Gastrocnemius medialis (tissue), 4 donors: ENCODE measurements around the gene HCN2. TPM values are rescaled to one million over a fixed set of nuclear protein-coding genes. Genes with fewer than 3 reads are reported as not detected.

Source experiments
- ATAC-seq, 2 donors: fragments of 150-250 bp; one replicate each; pipeline ENCODE4 v1.9.1; 2016
- DNase-seq, 2 donors: peaks; one replicate each; pipeline ENCODE4 v3.0.0-alpha.2; 2019
- H3K27ac ChIP-seq, 4 donors: fragments of 200-600 bp; sonication (generic); 1 replicate in 1 of 4; 2 replicates in 3 of 4; pipeline ENCODE4 v1.5.1; 2016 to 2018; ENCODE audit warnings: mild to moderate bottlenecking in 2 of 4, moderate library complexity in 1 of 4
- H3K27me3 ChIP-seq, 3 donors: fragments of 200-600 bp; sonication (generic) in 2 of 3; 1 replicate in 1 of 3; 2 replicates in 2 of 3; pipeline versions ENCODE4 v1.5.1 to v1.6.0; 2016 to 2019; ENCODE audit warnings: mild to moderate bottlenecking in 1 of 3, moderate library complexity in 1 of 3
- H3K36me3 ChIP-seq, 2 donors: fragments of 200-600 bp; sonication (generic) in 1 of 2; one replicate each; pipeline ENCODE4 v1.5.1; 2017 to 2018
- H3K4me1 ChIP-seq, 2 donors: fragments of 200-600 bp; sonication (generic) in 1 of 2; one replicate each; pipeline ENCODE4 v1.5.1; 2016 to 2017; ENCODE audit warnings: mild to moderate bottlenecking in 2 of 2
- H3K4me3 ChIP-seq, 4 donors: fragments of 200-600 bp; sonication (generic) in 3 of 4; 1 replicate in 1 of 4; 2 replicates in 3 of 4; pipeline ENCODE4 v1.5.1; 2016 to 2019; ENCODE audit warnings: mild to moderate bottlenecking in 2 of 4
- H3K9me3 ChIP-seq, 3 donors: fragments of 200-600 bp; sonication (generic) in 2 of 3; 1 replicate in 1 of 3; 2 replicates in 2 of 3; pipeline ENCODE4 v1.5.1; 2016 to 2019
- CTCF ChIP-seq, 5 experiments: fragments of 450-650 bp in 3 of 5; fragments of 200-600 bp in 2 of 5; sonication (generic) in 2 of 5; IDR thresholded peaks in 4 of 5; conservative IDR thresholded peaks in 1 of 5; 1 replicate in 4 of 5; 2 replicates in 1 of 5; pipeline ENCODE4 v1.5.1; 2016 to 2019; ENCODE audit warnings: antibody characterized with exemption in 5 of 5, mild to moderate bottlenecking in 3 of 5, moderate library complexity in 3 of 5
- POLR2A ChIP-seq, 2 donors: fragments of 450-650 bp; IDR thresholded peaks; one replicate each; pipeline ENCODE4 v1.6.1; 2017; ENCODE audit warnings: antibody characterized with exemption in 2 of 2, mild to moderate bottlenecking in 2 of 2, moderate library complexity in 2 of 2
- in situ Hi-C, 4 donors: fragments of 200-750 bp; cut with MboI; loops; one replicate each; pipeline versions ENCODE4 v1.15.0 to v1.8.0; 2017; ENCODE audit warnings: low sequenced_read_pairs in 4 of 4
- intact Hi-C: fragments of 100-400 bp; cut with DNase I; formaldehyde crosslinking; loops from one replicate; pipeline ENCODE4 v1.15.1; 2023; ENCODE audit warnings: low total_unique reads
- total RNA-seq, 4 donors: library from RNA; depleted of rRNA; stranded (reverse); fragments of >200 nt; gene quantifications; one replicate each; pipeline versions ENCODE4 v1.1.0 to v1.2.3, GENCODE V29; 2016

HCN2 gene
- total RNA-seq, 4 donors from 2014 or later = 0.10 TPM; not detected in 3

- intact Hi-C loops = no loop called here
- DNase-seq (peak in 1 of 2 donors; percentile 6), ATAC-seq (peak in 1 of 2 donors; percentile 22)
- no peak for TF ChIP-seq CTCF (IDR thresholded peaks at IDR 0.05 in 4 of 5, conservative IDR thresholded peaks at IDR 0.05 in 1 of 5)
- in situ Hi-C loops = no loop called here
- H3K27ac ChIP-seq = no peak overlapping the region
- H3K4me1 ChIP-seq = peaks cover 0 to 6% of the 10 kb centered on the region in 2 donors
- H3K9me3 ChIP-seq = no peaks in the 10 kb centered on the region
- H3K4me3 ChIP-seq = no peak overlapping the region
- H3K27me3 ChIP-seq = peaks cover 0 to 4% (median 3%) of the 10 kb centered on the region in 3 donors
- no peaks in the 10 kb centered on the region for H3K36me3 ChIP-seq
These were observed 34.9 kb upstream of the HCN2 start for GRCh38 chr19:554817-555216.

- intact Hi-C loops (no loop called here), in situ Hi-C loops (no loop called here)
- Histone ChIP-seq H3K36me3 (no peaks in the 10 kb centered on the region), H3K27me3 (peaks cover 0 to 4% (median 3%) of the 10 kb centered on the region in 3 donors), H3K9me3 (no peaks in the 10 kb centered on the region), H3K4me1 (peaks cover 0 to 6% of the 10 kb centered on the region in 2 donors), H3K27ac (peak overlapping the region in 1 of 4 donors; percentile 53), H3K4me3 (no peak overlapping the region)
- no peak for TF ChIP-seq CTCF (IDR thresholded peaks at IDR 0.05 in 4 of 5, conservative IDR thresholded peaks at IDR 0.05 in 1 of 5)
- no peak for TF ChIP-seq POLR2A (IDR thresholded peaks at IDR 0.05)
- ATAC-seq (no peak), DNase-seq (no peak)
These were observed 34.2 kb upstream of the HCN2 start for GRCh38 chr19:555474-555808.

GRCh38 chr19:556611-557382 lies 32.9 kb upstream of the HCN2 start:
- in situ Hi-C loops (no loop called here), intact Hi-C loops (no loop called here)
- no peak for TF ChIP-seq POLR2A (IDR thresholded peaks at IDR 0.05)
- no peaks in the 10 kb centered on the region for H3K9me3 ChIP-seq
- no peaks in the 10 kb centered on the region for H3K36me3 ChIP-seq
- H3K4me1 ChIP-seq = peaks cover 0 to 6% of the 10 kb centered on the region in 2 donors
- H3K4me3 ChIP-seq = no peak overlapping the region
- no peak for ATAC-seq
- peaks cover 0 to 4% (median 3%) of the 10 kb centered on the region in 3 donors for H3K27me3 ChIP-seq
- peak in 1 of 2 donors; percentile 6 for DNase-seq
- peak overlapping the region in 3 of 4 donors; percentile 25 to 60 (median 52) for H3K27ac ChIP-seq

GRCh38 chr19:558770-559439 lies 30.8 kb upstream of the HCN2 start:
- Histone ChIP-seq H3K27ac (peak overlapping the region in 3 of 4 donors; percentile 39 to 60 (median 55)), H3K9me3 (no peaks in the 10 kb centered on the region), H3K27me3 (peaks cover 0 to 4% (median 3%) of the 10 kb centered on the region in 3 donors), H3K4me1 (peaks cover 0 to 6% of the 10 kb centered on the region in 2 donors), H3K4me3 (no peak overlapping the region), H3K36me3 (no peaks in the 10 kb centered on the region)
- ATAC-seq (no peak), DNase-seq (peak in 1 of 2 donors; percentile 4)
- in situ Hi-C loops (no loop called here), intact Hi-C loops (no loop called here)
- TF ChIP-seq POLR2A (IDR thresholded peaks at IDR 0.05) = no peak
- no peak for TF ChIP-seq CTCF (IDR thresholded peaks at IDR 0.05 in 4 of 5, conservative IDR thresholded peaks at IDR 0.05 in 1 of 5)

- H3K27ac ChIP-seq = no peak overlapping the region
- H3K4me3 ChIP-seq = no peak overlapping the region
- DNase-seq (no peak), ATAC-seq (no peak)
- peaks cover 0 to 6% of the 10 kb centered on the region in 2 donors for H3K4me1 ChIP-seq
- H3K36me3 ChIP-seq = no peaks in the 10 kb centered on the region
- in situ Hi-C loops (no loop called here), intact Hi-C loops (no loop called here)
- H3K9me3 ChIP-seq = no peaks in the 10 kb centered on the region
- H3K27me3 ChIP-seq = peaks cover 0 to 4% (median 3%) of the 10 kb centered on the region in 3 donors
- TF ChIP-seq POLR2A (IDR thresholded peaks at IDR 0.05) (no peak), CTCF (IDR thresholded peaks at IDR 0.05 in 4 of 5, conservative IDR thresholded peaks at IDR 0.05 in 1 of 5) (no peak)
These were observed 29.6 kb upstream of the HCN2 start for GRCh38 chr19:560121-560520.
